OCI-LY1 (cell line): ENCODE measurements around the gene CACNG5.

Experiments used
- CTCF ChIP-seq: fragments of 200-600 bp; sonication (generic), shearing (Covaris generic); IDR thresholded peaks from 2 replicates; pipeline ENCODE4 v1.5.1; 2017; ENCODE audit warnings: mild to moderate bottlenecking, antibody characterized with exemption, low read length, moderate library complexity, mixed read lengths
- EZH2 ChIP-seq: fragments of 200-600 bp; sonication (generic), shearing (Covaris generic); IDR thresholded peaks from 2 replicates; pipeline ENCODE4 v1.8.0; 2017; ENCODE audit warnings: borderline replicate concordance, mixed run types, mild to moderate bottlenecking, antibody characterized with exemption, low read length, moderate library complexity, mixed read lengths

GRCh38 chr17:66897141-66897540 lies 62.2 kb downstream of the CACNG5 start:
- TF ChIP-seq CTCF (no peak), EZH2 (no peak)
